GM21528 (cell line): ENCODE data around the gene GJA1.

Experiments used
- ATAC-seq: cut with Tn5 transposase; IDR thresholded peaks from one replicate; pipeline ENCODE4 v1.9.1; 2021; ENCODE audit warnings: mild to moderate bottlenecking, moderate library complexity; ENCODE audit not compliant: unreplicated experiment, low FRiP score

GJA1 gene

DNA sequence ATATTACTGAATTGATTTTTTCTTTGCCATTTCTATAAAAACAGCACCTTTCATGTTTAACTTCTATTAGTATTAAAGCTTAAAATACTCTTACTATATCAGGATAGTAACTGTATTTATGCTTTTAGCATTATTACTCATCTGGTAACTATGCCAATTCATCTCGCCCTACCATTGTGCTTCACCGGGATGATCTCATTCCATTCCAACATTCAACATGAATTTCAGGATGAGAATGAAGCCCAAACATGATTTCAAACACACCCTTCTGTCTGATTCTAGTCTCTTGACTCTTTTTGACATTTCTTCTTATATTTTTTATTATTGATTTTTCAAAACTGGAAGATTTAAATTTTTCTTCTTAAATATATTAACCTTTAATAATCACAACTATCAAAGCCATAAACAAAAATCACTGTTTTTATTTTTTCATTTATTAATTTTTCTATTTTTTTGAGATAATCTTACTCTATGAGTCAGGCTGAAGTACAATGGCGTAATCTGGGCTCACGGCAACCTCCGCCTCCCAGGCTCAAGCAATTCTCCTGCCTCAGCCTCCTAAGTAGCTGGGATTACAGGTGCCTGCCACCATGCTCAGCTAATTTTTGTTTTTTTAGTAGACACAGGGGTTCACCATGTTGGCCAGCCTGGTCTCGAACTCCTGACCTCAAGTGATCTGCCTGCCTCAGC lies 46.7 kb downstream of the GJA1 start:
- ATAC-seq: no peak

DNA sequence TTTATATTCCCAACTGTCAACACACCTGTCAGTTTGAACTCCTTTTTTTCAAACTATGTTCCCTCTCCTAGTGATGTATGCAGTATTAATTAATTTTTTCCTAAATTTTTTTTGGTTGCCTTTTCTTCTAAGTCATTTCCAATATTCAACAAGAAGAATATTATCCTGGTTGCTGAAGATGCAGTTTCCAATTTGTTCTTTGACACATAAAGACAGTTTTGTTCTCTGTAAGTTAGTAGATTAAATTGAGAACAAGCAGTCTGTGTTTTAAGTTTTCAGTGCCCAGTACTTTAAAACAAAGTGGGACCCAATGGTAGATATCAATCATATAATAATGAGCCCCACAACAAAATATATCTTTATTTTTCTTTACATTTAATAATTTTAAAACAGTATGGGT lies 47.3 kb downstream of the GJA1 start:
- ATAC-seq: no peak

DNA sequence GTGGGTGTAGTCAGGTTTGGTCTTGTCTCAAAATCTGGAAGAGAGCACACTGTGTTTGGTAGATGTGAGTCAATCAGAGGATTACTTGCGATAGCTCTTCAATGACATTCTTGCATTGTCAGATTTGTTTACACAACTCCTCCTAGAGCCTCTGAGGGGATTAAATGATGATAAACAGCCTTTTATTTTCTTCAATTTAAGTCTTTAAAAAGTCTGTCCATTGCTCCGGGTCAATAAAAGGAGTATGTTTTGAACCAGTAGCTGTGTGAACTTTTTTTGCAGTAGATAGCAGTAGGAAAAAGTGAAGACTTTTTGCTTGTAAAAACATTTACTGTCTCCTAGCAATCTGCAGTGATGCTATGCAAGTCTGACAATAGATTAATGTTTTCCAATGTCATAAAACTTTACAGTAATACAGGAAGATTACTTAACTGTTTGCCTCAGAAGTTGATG lies 49.9 kb downstream of the GJA1 start:
- ATAC-seq: no peak

- no peak for ATAC-seq
Measured at GRCh38 chr6:121491576-121491975, 56.1 kb downstream of the GJA1 start.

- ATAC-seq: no peak
Measured at GRCh38 chr6:121492536-121492935, 57.1 kb downstream of the GJA1 start.

DNA sequence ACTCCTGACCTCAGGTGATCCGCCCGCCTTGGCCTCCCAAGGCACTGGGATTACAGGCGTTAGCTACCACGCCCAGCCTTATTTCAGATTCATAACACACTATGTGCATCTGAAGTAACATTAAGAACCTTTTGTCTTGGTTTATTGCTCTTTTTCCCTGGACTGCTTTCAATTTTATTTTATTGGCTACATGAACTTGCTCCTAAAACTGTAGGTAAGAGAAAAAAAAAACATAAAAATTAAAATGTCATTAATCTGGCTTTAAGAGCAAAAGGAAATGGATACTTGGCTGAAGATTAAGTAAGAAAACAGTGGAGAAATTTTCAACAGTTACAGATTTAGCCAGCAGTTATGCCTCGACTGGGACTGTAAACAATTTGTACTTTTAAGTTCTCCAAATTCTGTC lies 62.5 kb downstream of the GJA1 start:
- no peak for ATAC-seq

GRCh38 chr6:121498481-121499276 lies 63.2 kb downstream of the GJA1 start:
- no peak for ATAC-seq
